ENCODE data around the gene TNS3.
A peak's percentile ranks its signal among the peaks of the same experiment; 100 is the strongest.

TNS3 gene

DNA sequence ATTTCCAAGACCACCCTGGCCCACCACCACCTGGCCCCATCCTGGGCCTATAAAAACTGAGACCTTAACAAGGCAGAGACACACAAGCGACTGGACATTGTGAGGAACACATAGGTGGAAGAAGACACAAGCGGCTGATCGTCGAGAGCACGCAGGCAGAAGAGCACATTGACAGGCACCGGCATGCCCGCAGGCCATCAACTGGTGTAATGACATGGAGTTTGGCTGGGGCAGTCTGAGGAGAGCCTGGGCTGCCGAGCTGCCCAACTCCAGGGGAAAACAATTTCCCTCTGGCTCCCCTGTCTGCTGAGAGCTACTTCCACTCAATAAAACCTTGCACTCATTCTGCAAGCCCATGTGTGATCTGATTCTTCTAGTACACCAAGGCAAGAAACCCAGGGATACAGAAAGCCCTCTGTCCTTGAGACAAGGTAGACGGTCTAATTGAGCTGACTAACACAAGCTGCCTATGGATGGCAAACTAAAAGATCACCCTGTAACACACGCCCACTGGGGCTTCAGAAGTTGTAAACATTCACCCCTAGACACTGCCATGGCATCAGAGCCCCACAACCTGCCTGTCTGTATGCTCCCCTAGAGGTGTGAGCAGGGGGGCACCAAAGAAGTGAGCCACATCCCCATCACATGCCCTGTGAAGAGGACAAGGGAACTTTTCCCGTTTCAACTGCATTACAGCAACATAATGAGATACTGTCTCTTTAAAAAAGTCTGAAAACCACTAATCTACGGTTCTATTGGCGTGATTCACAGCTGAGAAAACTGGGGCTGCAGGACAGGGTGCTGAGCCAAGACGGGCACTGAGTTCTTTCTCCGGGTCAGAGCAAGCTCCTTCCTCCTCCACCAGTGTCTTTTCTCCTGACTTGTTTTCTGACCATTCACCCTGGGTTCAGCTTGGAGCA is 18.5 kb upstream of the TNS3 start:
- peaks cover 27% of the 10 kb centered on the region for H3K9me3 ChIP-seq (ENCODE audit: control insufficient read depth, insufficient read depth, low read length)
- no peaks in the 10 kb centered on the region for H4K20me1 ChIP-seq (ENCODE audit: control insufficient read depth, insufficient read depth, low read depth, low read length)
- peak overlapping the region; percentile 56 for H3K4me3 ChIP-seq (ENCODE audit: low read length)
- peaks cover 38% of the 10 kb centered on the region for H3K4me1 ChIP-seq (ENCODE audit: control insufficient read depth, low read length)
- H3F3A ChIP-seq (ENCODE audit: control insufficient read depth, insufficient read depth) = peaks cover 13% of the 10 kb centered on the region
- H3K79me2 ChIP-seq (ENCODE audit: control insufficient read depth, low read length) = no peaks in the 10 kb centered on the region
- no peaks in the 10 kb centered on the region for H3K27me3 ChIP-seq (ENCODE audit: control insufficient read depth, low read length)
- H3K4me2 ChIP-seq (ENCODE audit: low read length) = peak overlapping the region; percentile 91
- H3K27ac ChIP-seq (ENCODE audit: low read depth, low read length) = peak overlapping the region; percentile 93
- TF ChIP-seq, protein P1, sequence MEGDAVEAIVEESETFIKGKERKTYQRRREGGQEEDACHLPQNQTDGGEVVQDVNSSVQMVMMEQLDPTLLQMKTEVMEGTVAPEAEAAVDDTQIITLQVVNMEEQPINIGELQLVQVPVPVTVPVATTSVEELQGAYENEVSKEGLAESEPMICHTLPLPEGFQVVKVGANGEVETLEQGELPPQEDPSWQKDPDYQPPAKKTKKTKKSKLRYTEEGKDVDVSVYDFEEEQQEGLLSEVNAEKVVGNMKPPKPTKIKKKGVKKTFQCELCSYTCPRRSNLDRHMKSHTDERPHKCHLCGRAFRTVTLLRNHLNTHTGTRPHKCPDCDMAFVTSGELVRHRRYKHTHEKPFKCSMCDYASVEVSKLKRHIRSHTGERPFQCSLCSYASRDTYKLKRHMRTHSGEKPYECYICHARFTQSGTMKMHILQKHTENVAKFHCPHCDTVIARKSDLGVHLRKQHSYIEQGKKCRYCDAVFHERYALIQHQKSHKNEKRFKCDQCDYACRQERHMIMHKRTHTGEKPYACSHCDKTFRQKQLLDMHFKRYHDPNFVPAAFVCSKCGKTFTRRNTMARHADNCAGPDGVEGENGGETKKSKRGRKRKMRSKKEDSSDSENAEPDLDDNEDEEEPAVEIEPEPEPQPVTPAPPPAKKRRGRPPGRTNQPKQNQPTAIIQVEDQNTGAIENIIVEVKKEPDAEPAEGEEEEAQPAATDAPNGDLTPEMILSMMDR (IDR thresholded peaks at IDR 0.05; ENCODE audit: low read depth, low read length, poor library complexity, severe bottlenecking) = no peak
- TF ChIP-seq EZH2phosphoT487 (IDR thresholded peaks at IDR 0.05; ENCODE audit: borderline replicate concordance, low read length) = no peak
- no peaks in the 10 kb centered on the region for H3K9me2 ChIP-seq (replicated peaks; ENCODE audit: control insufficient read depth, low read length)
- H3K36me3 ChIP-seq (ENCODE audit: control insufficient read depth, low read length) = no peaks in the 10 kb centered on the region; the same call in 1 of the 2 replicates

DNA sequence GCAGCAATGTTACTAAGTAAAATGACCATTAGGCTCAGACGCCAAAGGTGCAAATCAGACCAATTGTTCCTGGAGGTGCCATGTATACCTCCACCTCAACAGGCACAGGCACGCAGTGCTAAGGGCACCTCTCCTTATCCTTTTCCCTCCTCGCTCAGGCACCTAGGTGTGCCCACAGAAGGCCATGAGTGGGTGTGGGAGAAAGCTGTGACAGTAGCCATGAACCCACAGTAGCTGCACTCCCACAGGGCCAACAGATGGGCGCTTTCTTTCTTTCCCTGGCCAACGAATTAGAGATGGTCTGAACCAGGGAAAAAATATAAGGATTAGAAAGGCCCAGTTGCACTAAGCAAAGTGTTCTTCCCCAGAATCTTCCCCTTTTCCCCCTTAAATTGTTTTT is 15.5 kb upstream of the TNS3 start:
- Histone ChIP-seq H4K20me1 (ENCODE audit: control insufficient read depth, insufficient read depth, low read depth, low read length) (no peaks in the 10 kb centered on the region), H3K27me3 (ENCODE audit: control insufficient read depth, low read length) (no peaks in the 10 kb centered on the region), H3K4me2 (ENCODE audit: low read length) (no peak overlapping the region), H3K79me2 (ENCODE audit: control insufficient read depth, low read length) (no peaks in the 10 kb centered on the region), H3K9me2 (replicated peaks; ENCODE audit: control insufficient read depth, low read length) (no peaks in the 10 kb centered on the region), H3K27ac (ENCODE audit: low read depth, low read length) (no peak overlapping the region), H3K4me3 (ENCODE audit: low read length) (no peak overlapping the region), H3K36me3 (ENCODE audit: control insufficient read depth, low read length) (no peaks in the 10 kb centered on the region; the same call in 1 of the 2 replicates), H3F3A (ENCODE audit: control insufficient read depth, insufficient read depth) (peaks cover 13% of the 10 kb centered on the region), H3K4me1 (ENCODE audit: control insufficient read depth, low read length) (peaks cover 33% of the 10 kb centered on the region), H3K9me3 (ENCODE audit: control insufficient read depth, insufficient read depth, low read length) (peaks cover 27% of the 10 kb centered on the region)
- TF ChIP-seq, protein P1 (IDR thresholded peaks at IDR 0.05; ENCODE audit: low read depth, low read length, poor library complexity, severe bottlenecking) = no peak
- TF ChIP-seq EZH2phosphoT487 (IDR thresholded peaks at IDR 0.05; ENCODE audit: borderline replicate concordance, low read length) = no peak

DNA sequence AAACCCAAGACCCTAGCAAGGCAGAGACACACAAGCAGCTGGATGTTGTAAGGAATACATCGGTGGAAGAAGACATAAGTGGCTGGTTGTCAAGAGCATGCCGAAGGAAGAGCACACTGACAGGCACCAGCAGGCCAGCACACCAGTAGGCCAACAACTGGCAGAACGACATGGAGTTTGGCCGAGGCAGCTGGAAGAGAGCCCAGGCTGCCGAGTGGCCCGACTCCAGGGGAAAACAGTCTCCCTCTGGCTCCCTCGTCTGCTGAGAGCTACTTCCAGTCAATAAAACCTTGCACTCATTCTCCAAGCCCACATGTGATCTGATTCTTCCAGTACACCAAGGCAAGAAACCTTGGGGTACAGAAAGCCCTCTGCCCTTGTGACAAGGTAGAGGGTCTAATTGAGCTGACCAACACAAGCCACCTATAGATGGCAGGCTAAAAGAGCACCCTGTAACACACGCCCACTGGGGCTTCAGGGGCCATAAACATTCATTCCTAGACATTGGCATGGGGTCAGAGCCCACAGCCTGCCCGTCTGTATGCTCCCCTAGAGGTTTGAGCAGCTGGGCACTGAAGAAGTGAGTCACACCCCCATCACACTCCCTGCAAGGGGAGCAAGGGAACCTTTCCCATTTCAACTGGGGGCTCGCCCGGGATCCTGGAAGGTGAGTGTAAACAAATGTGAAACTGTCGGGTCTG is 14.7 kb upstream of the TNS3 start:
- Histone ChIP-seq H4K20me1 (ENCODE audit: control insufficient read depth, insufficient read depth, low read depth, low read length) (no peaks in the 10 kb centered on the region), H3K4me2 (ENCODE audit: low read length) (no peak overlapping the region), H3K27ac (ENCODE audit: low read depth, low read length) (no peak overlapping the region), H3K9me3 (ENCODE audit: control insufficient read depth, insufficient read depth, low read length) (peaks cover 27% of the 10 kb centered on the region), H3K9me2 (replicated peaks; ENCODE audit: control insufficient read depth, low read length) (no peaks in the 10 kb centered on the region), H3K27me3 (ENCODE audit: control insufficient read depth, low read length) (no peaks in the 10 kb centered on the region), H3K4me1 (ENCODE audit: control insufficient read depth, low read length) (peaks cover 26% of the 10 kb centered on the region), H3K79me2 (ENCODE audit: control insufficient read depth, low read length) (no peaks in the 10 kb centered on the region), H3K4me3 (ENCODE audit: low read length) (no peak overlapping the region), H3K36me3 (ENCODE audit: control insufficient read depth, low read length) (no peaks in the 10 kb centered on the region; the same call in 1 of the 2 replicates), H3F3A (ENCODE audit: control insufficient read depth, insufficient read depth) (peaks cover 9% of the 10 kb centered on the region)
- TF ChIP-seq EZH2phosphoT487 (IDR thresholded peaks at IDR 0.05; ENCODE audit: borderline replicate concordance, low read length) = no peak
- TF ChIP-seq, protein P1 (IDR thresholded peaks at IDR 0.05; ENCODE audit: low read depth, low read length, poor library complexity, severe bottlenecking) = peak; percentile 10

All from DOHH2 (cell line).